GM23338 (cell line): ENCODE results near the gene NPC1L1. TPM values are rescaled to one million over a fixed set of nuclear protein-coding genes. Genes with fewer than 3 reads are reported as not detected.

Experiments
- ATAC-seq: fragments of 200-7000 bp; cut with Tn5 transposase; 3 replicates; pipeline ENCODE4 v1.9.1; 2020
- DNase-seq: peaks from one replicate; pipeline ENCODE4 v3.0.0-alpha.2; 2015; ENCODE audit warnings: low spot score
- H2AFZ ChIP-seq: fragments of 200-600 bp; sonication (generic); 2 replicates; pipeline ENCODE4 v1.8.0; 2016; ENCODE audit warnings: antibody characterized with exemption, mild to moderate bottlenecking, moderate library complexity
- H3F3A ChIP-seq: fragments of 200-600 bp; sonication (generic); replicated peaks from 2 replicates; pipeline ENCODE4 v1.8.0; 2017; ENCODE audit warnings: antibody characterized with exemption, mixed run types, low read depth
- H3K27ac ChIP-seq: fragments of 200-600 bp; sonication (generic); 2 replicates; pipeline ENCODE4 v1.6.1; 2016; ENCODE audit warnings: low read depth
- H3K27me3 ChIP-seq: fragments of 200-600 bp; sonication (generic); 2 replicates; pipeline ENCODE4 v1.8.0; 2016; ENCODE audit warnings: mild to moderate bottlenecking, mixed run types, moderate library complexity; ENCODE audit not compliant: insufficient read depth
- H3K36me3 ChIP-seq: fragments of 200-600 bp; sonication (generic); 2 replicates; pipeline ENCODE4 v1.8.0; 2016; ENCODE audit warnings: mild to moderate bottlenecking; ENCODE audit not compliant: insufficient read depth
- H3K4me1 ChIP-seq: fragments of 200-600 bp; sonication (generic); 2 replicates; pipeline ENCODE4 v1.8.0; 2016; ENCODE audit warnings: mild to moderate bottlenecking, moderate library complexity; ENCODE audit not compliant: insufficient read depth
- H3K4me2 ChIP-seq: fragments of 200-600 bp; sonication (generic); 2 replicates; pipeline ENCODE4 v1.7.1; 2017; ENCODE audit warnings: mixed run types
- H3K4me3 ChIP-seq: fragments of 200-600 bp; sonication (generic); 2 replicates; pipeline ENCODE4 v1.6.1; 2016; ENCODE audit warnings: mixed run types
- H3K79me2 ChIP-seq: fragments of 200-600 bp; sonication (generic); replicated peaks from 2 replicates; pipeline ENCODE4 v1.8.0; 2017; ENCODE audit warnings: mild to moderate bottlenecking; ENCODE audit not compliant: insufficient read depth
- H3K9me2 ChIP-seq: fragments of 200-600 bp; sonication (generic); 2 replicates; pipeline ENCODE4 v1.8.0; 2017; ENCODE audit not compliant: insufficient read depth
- H4K20me1 ChIP-seq: fragments of 200-600 bp; sonication (generic); replicated peaks from 2 replicates; pipeline ENCODE4 v1.8.0; 2017; ENCODE audit warnings: mild to moderate bottlenecking; ENCODE audit not compliant: insufficient read depth
- H3K27ac Mint-ChIP-seq: 2 replicates; pipeline ENCODE4 v1.8.0; 2020; ENCODE audit warnings: inconsistent platforms, mild to moderate bottlenecking, moderate library complexity, mixed read lengths
- H3K27me3 Mint-ChIP-seq: 3 replicates; pipeline ENCODE4 v1.8.0; 2022; ENCODE audit warnings: low read depth, mild to moderate bottlenecking, moderate library complexity, mixed read lengths, inconsistent platforms; ENCODE audit not compliant: insufficient read depth, poor library complexity
- H3K36me3 Mint-ChIP-seq: 3 replicates; pipeline ENCODE4 v1.8.0; 2021; ENCODE audit warnings: low read depth, mild to moderate bottlenecking, inconsistent platforms, moderate library complexity, mixed read lengths
- H3K4me1 Mint-ChIP-seq: 3 replicates; pipeline ENCODE4 v1.8.0; 2020; ENCODE audit warnings: mild to moderate bottlenecking, inconsistent platforms, mixed read lengths
- H3K4me3 Mint-ChIP-seq: 3 replicates; pipeline ENCODE4 v1.8.0; 2021; ENCODE audit warnings: moderate library complexity, mild to moderate bottlenecking, inconsistent platforms, mixed read lengths
- H3K9me3 Mint-ChIP-seq: 3 replicates; pipeline ENCODE4 v1.8.0; 2020; ENCODE audit warnings: moderate library complexity, mild to moderate bottlenecking, inconsistent platforms, mixed read lengths
- CREB1 ChIP-seq: fragments of 250-450 bp; sonication (Bioruptor Pico); IDR thresholded peaks from 2 replicates; pipeline ENCODE4 v1.5.0; 2020; ENCODE audit warnings: low read depth, mild to moderate bottlenecking, moderate library complexity
- ZNF114 ChIP-seq: fragments of 250-450 bp; sonication (Bioruptor Pico); IDR thresholded peaks from 2 replicates; pipeline ENCODE4 v1.5.0; 2020; ENCODE audit warnings: mild to moderate bottlenecking, moderate library complexity
- ZNF462 ChIP-seq: fragments of 250-450 bp; sonication (Bioruptor Pico); IDR thresholded peaks from 2 replicates; pipeline ENCODE4 v1.5.0; 2020; ENCODE audit warnings: mild to moderate bottlenecking, moderate library complexity
- polyA plus RNA-seq: library from polyadenylated mRNA; unstranded; fragments of >200 nt; fragmentation: Nextera tagmentation; extraction: Ambion mirVana; gene quantifications from 2 replicates; pipeline ENCODE4 v1.2.1, GENCODE V29; 2016
- total RNA-seq: library from RNA; depleted of rRNA; stranded (reverse); fragments of >200 nt; shearing (Covaris generic); gene quantifications from 2 replicates; pipeline ENCODE4 v1.2.3, GENCODE V29; 2014
- TF ChIP-seq, protein P1 (sequence below): IDR thresholded peaks from one replicate; pipeline ENCODE4 v1.6.1; 2018; ENCODE audit warnings: antibody characterized with exemption; ENCODE audit not compliant: unreplicated experiment
- TF ChIP-seq, protein P2 (sequence below): IDR thresholded peaks from 2 replicates; pipeline ENCODE4 v1.6.1; 2016; ENCODE audit warnings: antibody characterized with exemption

Gene NPC1L1
- total and polyA plus RNA-seq, 2 experiments from 2014 or later, result 0.03 TPM; not detected in 1

GRCh38 chr7:44471436-44471835 lies 69.7 kb downstream of the NPC1L1 start (continued):
- TF ChIP-seq, protein P1, sequence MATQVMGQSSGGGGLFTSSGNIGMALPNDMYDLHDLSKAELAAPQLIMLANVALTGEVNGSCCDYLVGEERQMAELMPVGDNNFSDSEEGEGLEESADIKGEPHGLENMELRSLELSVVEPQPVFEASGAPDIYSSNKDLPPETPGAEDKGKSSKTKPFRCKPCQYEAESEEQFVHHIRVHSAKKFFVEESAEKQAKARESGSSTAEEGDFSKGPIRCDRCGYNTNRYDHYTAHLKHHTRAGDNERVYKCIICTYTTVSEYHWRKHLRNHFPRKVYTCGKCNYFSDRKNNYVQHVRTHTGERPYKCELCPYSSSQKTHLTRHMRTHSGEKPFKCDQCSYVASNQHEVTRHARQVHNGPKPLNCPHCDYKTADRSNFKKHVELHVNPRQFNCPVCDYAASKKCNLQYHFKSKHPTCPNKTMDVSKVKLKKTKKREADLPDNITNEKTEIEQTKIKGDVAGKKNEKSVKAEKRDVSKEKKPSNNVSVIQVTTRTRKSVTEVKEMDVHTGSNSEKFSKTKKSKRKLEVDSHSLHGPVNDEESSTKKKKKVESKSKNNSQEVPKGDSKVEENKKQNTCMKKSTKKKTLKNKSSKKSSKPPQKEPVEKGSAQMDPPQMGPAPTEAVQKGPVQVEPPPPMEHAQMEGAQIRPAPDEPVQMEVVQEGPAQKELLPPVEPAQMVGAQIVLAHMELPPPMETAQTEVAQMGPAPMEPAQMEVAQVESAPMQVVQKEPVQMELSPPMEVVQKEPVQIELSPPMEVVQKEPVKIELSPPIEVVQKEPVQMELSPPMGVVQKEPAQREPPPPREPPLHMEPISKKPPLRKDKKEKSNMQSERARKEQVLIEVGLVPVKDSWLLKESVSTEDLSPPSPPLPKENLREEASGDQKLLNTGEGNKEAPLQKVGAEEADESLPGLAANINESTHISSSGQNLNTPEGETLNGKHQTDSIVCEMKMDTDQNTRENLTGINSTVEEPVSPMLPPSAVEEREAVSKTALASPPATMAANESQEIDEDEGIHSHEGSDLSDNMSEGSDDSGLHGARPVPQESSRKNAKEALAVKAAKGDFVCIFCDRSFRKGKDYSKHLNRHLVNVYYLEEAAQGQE, result no peak

DNA sequence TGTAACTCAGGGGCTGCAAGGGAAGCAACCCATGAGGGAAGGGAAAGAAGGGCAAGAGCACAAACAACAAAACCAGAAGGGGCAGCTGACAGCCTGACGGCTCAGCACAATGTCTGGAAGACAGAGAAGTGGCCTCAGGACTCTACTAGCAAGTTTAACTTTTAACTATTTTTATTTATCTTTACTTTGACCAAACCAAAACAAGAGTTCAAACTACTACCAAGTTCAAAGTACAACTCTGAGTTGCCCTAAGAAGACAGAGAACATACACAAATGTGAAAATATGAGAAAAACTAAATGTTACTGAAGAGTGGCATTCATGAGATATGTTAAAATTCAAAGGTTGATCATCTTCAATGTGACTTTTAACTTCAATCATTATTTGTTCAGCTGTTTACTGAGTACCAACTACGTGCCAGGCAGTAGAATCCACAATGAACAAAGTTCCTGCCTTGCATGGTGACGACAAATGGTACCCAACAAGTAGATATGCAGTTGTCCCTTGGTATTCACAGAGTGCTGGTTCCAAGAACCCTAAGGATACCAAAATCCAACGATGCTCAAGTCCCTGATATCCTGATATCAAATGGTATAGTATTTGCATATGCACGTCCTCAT lies 70.4 kb downstream of the NPC1L1 start:
- no peak for ATAC-seq
- Histone ChIP-seq H2AFZ (no peak overlapping the region), H3K4me1 (no peaks in the 10 kb centered on the region), H3K79me2 (peaks cover 82% of the 10 kb centered on the region), H3K4me3 (no peak overlapping the region), H3K9me2 (no peaks in the 10 kb centered on the region), H3K27me3 (no peaks in the 10 kb centered on the region), H3K4me2 (no peak overlapping the region), H3K36me3 (peaks cover 4% of the 10 kb centered on the region), H3K27ac (no peak overlapping the region), H3F3A (no peaks in the 10 kb centered on the region), H4K20me1 (peaks cover 28% of the 10 kb centered on the region)
- no peak for DNase-seq
- TF ChIP-seq ZNF114, result no peak
- no peak for TF ChIP-seq ZNF462 (CRISPR knock-in tag)
- TF ChIP-seq, protein P2, sequence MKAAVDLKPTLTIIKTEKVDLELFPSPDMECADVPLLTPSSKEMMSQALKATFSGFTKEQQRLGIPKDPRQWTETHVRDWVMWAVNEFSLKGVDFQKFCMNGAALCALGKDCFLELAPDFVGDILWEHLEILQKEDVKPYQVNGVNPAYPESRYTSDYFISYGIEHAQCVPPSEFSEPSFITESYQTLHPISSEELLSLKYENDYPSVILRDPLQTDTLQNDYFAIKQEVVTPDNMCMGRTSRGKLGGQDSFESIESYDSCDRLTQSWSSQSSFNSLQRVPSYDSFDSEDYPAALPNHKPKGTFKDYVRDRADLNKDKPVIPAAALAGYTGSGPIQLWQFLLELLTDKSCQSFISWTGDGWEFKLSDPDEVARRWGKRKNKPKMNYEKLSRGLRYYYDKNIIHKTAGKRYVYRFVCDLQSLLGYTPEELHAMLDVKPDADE, result no peak
- TF ChIP-seq, protein P1, result no peak
- TF ChIP-seq CREB1 (CRISPR knock-in tag), result no peak
- Mint-ChIP-seq H3K36me3 (peaks cover 27% of the 10 kb centered on the region), H3K27me3 (no peaks in the 10 kb centered on the region), H3K4me1 (no peaks in the 10 kb centered on the region), H3K4me3 (no peak overlapping the region), H3K27ac (no peak overlapping the region), H3K9me3 (no peaks in the 10 kb centered on the region)
